Progenitor cell of endocrine pancreas (in vitro differentiated cells): ENCODE data around the gene PRAMEF17. TPM values are rescaled to one million over a fixed set of nuclear protein-coding genes. Genes with fewer than 3 reads are reported as not detected.
"Not testable (repeated sequence)": the region's sequence is repeated elsewhere in the genome, so short reads cannot be mapped to it uniquely, and the experiment has no call there.

Experiments
- DNase-seq: peaks from one replicate; pipeline ENCODE4 v3.0.0; 2021; ENCODE audit warnings: low spot score; ENCODE audit not compliant: unreplicated experiment
- H3K27ac Mint-ChIP-seq: 2 replicates; pipeline ENCODE4 v1.8.0; 2021; ENCODE audit warnings: mild to moderate bottlenecking, moderate library complexity, mixed read lengths
- H3K27me3 Mint-ChIP-seq: 2 replicates; pipeline ENCODE4 v1.8.0; 2021; ENCODE audit warnings: mixed read lengths
- H3K36me3 Mint-ChIP-seq: 2 replicates; pipeline ENCODE4 v1.8.0; 2022; ENCODE audit warnings: mixed read lengths; ENCODE audit not compliant: insufficient read depth
- H3K4me1 Mint-ChIP-seq: 2 replicates; pipeline ENCODE4 v1.8.0; 2021; ENCODE audit warnings: low read depth, mixed read lengths
- H3K4me3 Mint-ChIP-seq: 2 replicates; pipeline ENCODE4 v1.8.0; 2021; ENCODE audit warnings: low read depth, mild to moderate bottlenecking, moderate library complexity, mixed read lengths
- H3K9me3 Mint-ChIP-seq: 2 replicates; pipeline ENCODE4 v1.8.0; 2021; ENCODE audit warnings: low read depth, mixed read lengths
- total RNA-seq: library from RNA; stranded (reverse); gene quantifications from 2 replicates; pipeline ENCODE4 v1.2.1, GENCODE V29; 2021
- TF ChIP-seq, protein P1 (sequence below): fragments of 200-600 bp; sonication (generic); IDR thresholded peaks from one replicate; pipeline ENCODE4 v1.5.0; 2021; ENCODE audit warnings: antibody characterized with exemption, mild to moderate bottlenecking; ENCODE audit not compliant: unreplicated experiment

PRAMEF17 gene
- total RNA-seq, 1 donor from 2014 or later, result not detected

- no peaks in the 10 kb centered on the region for H3K4me1 Mint-ChIP-seq
- H3K36me3 Mint-ChIP-seq, result no peaks in the 10 kb centered on the region
- TF ChIP-seq, protein P1, sequence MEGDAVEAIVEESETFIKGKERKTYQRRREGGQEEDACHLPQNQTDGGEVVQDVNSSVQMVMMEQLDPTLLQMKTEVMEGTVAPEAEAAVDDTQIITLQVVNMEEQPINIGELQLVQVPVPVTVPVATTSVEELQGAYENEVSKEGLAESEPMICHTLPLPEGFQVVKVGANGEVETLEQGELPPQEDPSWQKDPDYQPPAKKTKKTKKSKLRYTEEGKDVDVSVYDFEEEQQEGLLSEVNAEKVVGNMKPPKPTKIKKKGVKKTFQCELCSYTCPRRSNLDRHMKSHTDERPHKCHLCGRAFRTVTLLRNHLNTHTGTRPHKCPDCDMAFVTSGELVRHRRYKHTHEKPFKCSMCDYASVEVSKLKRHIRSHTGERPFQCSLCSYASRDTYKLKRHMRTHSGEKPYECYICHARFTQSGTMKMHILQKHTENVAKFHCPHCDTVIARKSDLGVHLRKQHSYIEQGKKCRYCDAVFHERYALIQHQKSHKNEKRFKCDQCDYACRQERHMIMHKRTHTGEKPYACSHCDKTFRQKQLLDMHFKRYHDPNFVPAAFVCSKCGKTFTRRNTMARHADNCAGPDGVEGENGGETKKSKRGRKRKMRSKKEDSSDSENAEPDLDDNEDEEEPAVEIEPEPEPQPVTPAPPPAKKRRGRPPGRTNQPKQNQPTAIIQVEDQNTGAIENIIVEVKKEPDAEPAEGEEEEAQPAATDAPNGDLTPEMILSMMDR, result no peak
- no peak for DNase-seq
- H3K27ac Mint-ChIP-seq, result no peak overlapping the region
- H3K9me3 Mint-ChIP-seq, result peaks cover 41% of the 10 kb centered on the region
- no peak overlapping the region for H3K4me3 Mint-ChIP-seq
- H3K27me3 Mint-ChIP-seq, result no peaks in the 10 kb centered on the region
Observed at GRCh38 chr1:13435458-13435857, 46.0 kb downstream of the PRAMEF17 start.

DNA sequence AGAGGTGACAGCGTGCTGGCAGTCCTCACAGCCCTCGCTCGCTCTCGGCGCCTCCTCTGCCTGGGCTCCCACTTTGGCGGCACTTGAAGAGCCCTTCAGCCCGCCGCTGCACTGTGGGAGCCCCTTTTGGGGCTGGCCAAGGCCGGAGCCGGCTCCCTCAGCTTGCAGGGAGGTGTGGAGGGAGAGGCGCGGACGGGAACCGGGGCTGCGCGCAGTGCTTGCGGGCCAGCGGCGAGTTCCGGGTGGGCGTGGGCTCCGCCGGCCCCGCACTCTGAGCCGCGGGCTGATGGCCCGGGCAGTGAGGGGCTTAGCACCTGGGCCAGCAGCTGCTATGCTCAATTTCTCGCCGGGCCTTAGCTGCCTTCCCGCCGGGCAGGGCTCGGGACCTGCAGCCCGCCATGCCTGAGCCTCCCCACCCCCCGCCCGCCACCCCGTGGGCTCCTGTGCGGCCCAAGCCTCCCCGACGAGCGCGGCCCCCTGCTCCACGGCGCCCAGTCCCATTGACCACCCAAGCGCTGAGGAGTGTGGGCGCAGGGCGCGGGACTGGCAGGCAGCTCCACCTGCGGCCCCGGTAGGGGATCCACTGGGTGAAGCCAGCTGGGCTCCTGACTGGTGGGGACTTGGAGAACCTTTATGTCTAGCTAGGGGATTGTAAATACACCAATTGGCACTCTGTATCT, 49.8 kb downstream of the PRAMEF17 start:
- not testable (repeated sequence) for H3K36me3 Mint-ChIP-seq, H3K27ac Mint-ChIP-seq, DNase-seq

More for the DNA sequence above, 49.8 kb downstream of the PRAMEF17 start:
- H3K4me3 Mint-ChIP-seq, H3K4me1 Mint-ChIP-seq, H3K27me3 Mint-ChIP-seq: not testable (repeated sequence)
- H3K9me3 Mint-ChIP-seq, result peaks cover 39% of the 10 kb centered on the region

Other genes starting within 250 kb of the PRAMEF17 start
- not detected in 2 replicates for gene PRAMEF26, start 233.6 kb upstream of the PRAMEF17 start, total RNA-seq
- not detected in 2 replicates for gene HNRNPCL4, start 224.0 kb upstream of the PRAMEF17 start, total RNA-seq
- gene PRAMEF9, start 217.8 kb upstream of the PRAMEF17 start, total RNA-seq, result not detected in 2 replicates
- not detected in 2 replicates for gene PRAMEF13, start 188.2 kb upstream of the PRAMEF17 start, total RNA-seq
- gene PRAMEF18, start 163.5 kb upstream of the PRAMEF17 start, total RNA-seq, result not detected in 2 replicates
- not detected in 2 replicates for gene PRAMEF5, start 135.4 kb upstream of the PRAMEF17 start, total RNA-seq
- gene PRAMEF8, start 104.5 kb upstream of the PRAMEF17 start, total RNA-seq, result not detected in 2 replicates
- gene PRAMEF33, start 86.1 kb upstream of the PRAMEF17 start, total RNA-seq, result not detected in 2 replicates
- not detected in 2 replicates for gene PRAMEF15, start 74.1 kb upstream of the PRAMEF17 start, total RNA-seq
- gene PRAMEF14, start 42.5 kb upstream of the PRAMEF17 start, total RNA-seq, result not detected in 2 replicates
- not detected in 2 replicates for gene PRAMEF19, start 17.7 kb upstream of the PRAMEF17 start, total RNA-seq
- not detected in 2 replicates for gene PRAMEF20, start 20.8 kb downstream of the PRAMEF17 start, total RNA-seq
- not detected in 2 replicates for gene LRRC38, start 124.4 kb downstream of the PRAMEF17 start, total RNA-seq
- gene PDPN, start 194.2 kb downstream of the PRAMEF17 start, total RNA-seq, result 9.5 and 13.9 TPM in 2 replicates